Mucosa of descending colon (tissue), 3 donors: ENCODE results near the gene SIK3. TPM values are rescaled to one million over a fixed set of nuclear protein-coding genes. Genes with fewer than 3 reads are reported as not detected.
A peak's percentile ranks its signal among the peaks of the same experiment; 100 is the strongest.

Source experiments
- ATAC-seq: fragments of 200-7000 bp; cut with Tn5 transposase; one replicate; pipeline ENCODE4 v1.9.1; 2020; ENCODE audit warnings: mild to moderate bottlenecking, moderate library complexity
- DNase-seq, 3 donors: peaks; one replicate each; pipeline ENCODE4 v3.0.0-alpha.2; 2020
- H3K36me3 ChIP-seq: fragments of 200-600 bp; one replicate; pipeline ENCODE4 v1.8.0; 2021; ENCODE audit warnings: low read depth, mild to moderate bottlenecking
- H3K4me1 ChIP-seq: fragments of 200-600 bp; one replicate; pipeline ENCODE4 v1.8.0; 2021; ENCODE audit warnings: low read depth, mild to moderate bottlenecking
- H3K4me3 ChIP-seq: fragments of 200-600 bp; one replicate; pipeline ENCODE4 v1.8.0; 2021; ENCODE audit warnings: mild to moderate bottlenecking
- H3K9me3 ChIP-seq: fragments of 200-600 bp; one replicate; pipeline ENCODE4 v1.8.0; 2021; ENCODE audit warnings: mild to moderate bottlenecking
- CTCF ChIP-seq: fragments of 200-600 bp; IDR thresholded peaks from one replicate; pipeline ENCODE4 v1.8.0; 2022; ENCODE audit warnings: antibody characterized with exemption, mild to moderate bottlenecking
- intact Hi-C, 2 donors: fragments of 100-400 bp; cut with DNase I in 1 of 2; cut with micrococcal nuclease in 1 of 2; formaldehyde crosslinking; loops; one replicate each; pipeline versions ENCODE4 v1.11.0 to v1.11.1; 2022; cut with DNase I, micrococcal nuclease
- total RNA-seq, 3 donors: library from RNA; stranded (reverse); fragmentation: NEBNext Ultra II Directional in 2 of 3; extraction: Animal tissue kit (Norgen Biotek cat#: 25700) in 2 of 3; gene quantifications; one replicate each; pipeline versions ENCODE4 v1.2.1 to v1.2.4, GENCODE V29; 2021 to 2023
- donor health status: DM: no; HTN: no; CAD: no; lungs with moderate emphysema.
- donor health status: DM: no; HTN: no; CAD: no.
- donor health status: DM: no; HTN: yes; CAD: no.

The SIK3 gene
- total RNA-seq, 3 donors from 2014 or later, result 28.1 to 55.6 (median 41.8) TPM

GRCh38 chr11:116935514-116935913 lies 162.7 kb downstream of the SIK3 start:
- no peaks in the 10 kb centered on the region for H3K36me3 ChIP-seq
- no peak overlapping the region for H3K4me3 ChIP-seq
- DNase-seq (no peak), ATAC-seq (no peak)
- no peak for TF ChIP-seq CTCF
- no peaks in the 10 kb centered on the region for H3K9me3 ChIP-seq
- no peaks in the 10 kb centered on the region for H3K4me1 ChIP-seq
- intact Hi-C loops, result no loop called here

- Histone ChIP-seq H3K36me3 (no peaks in the 10 kb centered on the region), H3K4me3 (no peak overlapping the region), H3K4me1 (no peaks in the 10 kb centered on the region), H3K9me3 (no peaks in the 10 kb centered on the region)
- intact Hi-C loops, result no loop called here
- no peak for ATAC-seq
- no peak for TF ChIP-seq CTCF
- DNase-seq, result no peak
Measured at GRCh38 chr11:116935089-116935488, 163.1 kb downstream of the SIK3 start.

- TF ChIP-seq CTCF, result no peak
- Histone ChIP-seq H3K4me1 (no peaks in the 10 kb centered on the region), H3K9me3 (no peaks in the 10 kb centered on the region), H3K36me3 (no peaks in the 10 kb centered on the region), H3K4me3 (no peak overlapping the region)
- no peak for DNase-seq
- intact Hi-C loops, result no loop called here
- ATAC-seq, result no peak
Measured at GRCh38 chr11:116933961-116934360, 164.3 kb downstream of the SIK3 start.

- Histone ChIP-seq H3K36me3 (no peaks in the 10 kb centered on the region), H3K4me1 (no peaks in the 10 kb centered on the region), H3K4me3 (no peak overlapping the region), H3K9me3 (no peaks in the 10 kb centered on the region)
- DNase-seq, result no peak
- intact Hi-C loops, result no loop called here
- TF ChIP-seq CTCF, result no peak
- no peak for ATAC-seq
Measured at GRCh38 chr11:116932181-116932580, 166.0 kb downstream of the SIK3 start.

- Histone ChIP-seq H3K4me1 (no peaks in the 10 kb centered on the region), H3K4me3 (no peak overlapping the region), H3K36me3 (no peaks in the 10 kb centered on the region), H3K9me3 (no peaks in the 10 kb centered on the region)
- DNase-seq, result no peak
- ATAC-seq, result peak; percentile 60
- no peak for TF ChIP-seq CTCF
- intact Hi-C loops, result no loop called here
Measured at GRCh38 chr11:116931206-116931953, 166.8 kb downstream of the SIK3 start.

- no peak for TF ChIP-seq CTCF
- DNase-seq (no peak), ATAC-seq (no peak)
- Histone ChIP-seq H3K36me3 (no peaks in the 10 kb centered on the region), H3K4me1 (no peaks in the 10 kb centered on the region), H3K9me3 (no peaks in the 10 kb centered on the region), H3K4me3 (no peak overlapping the region)
- intact Hi-C loops, result no loop called here
Measured at GRCh38 chr11:116930586-116930985, 167.6 kb downstream of the SIK3 start.
